Measurements from ENCODE around the gene ZNF827.
A peak's percentile ranks its signal among the peaks of the same experiment; 100 is the strongest.

ZNF827 gene

DNA sequence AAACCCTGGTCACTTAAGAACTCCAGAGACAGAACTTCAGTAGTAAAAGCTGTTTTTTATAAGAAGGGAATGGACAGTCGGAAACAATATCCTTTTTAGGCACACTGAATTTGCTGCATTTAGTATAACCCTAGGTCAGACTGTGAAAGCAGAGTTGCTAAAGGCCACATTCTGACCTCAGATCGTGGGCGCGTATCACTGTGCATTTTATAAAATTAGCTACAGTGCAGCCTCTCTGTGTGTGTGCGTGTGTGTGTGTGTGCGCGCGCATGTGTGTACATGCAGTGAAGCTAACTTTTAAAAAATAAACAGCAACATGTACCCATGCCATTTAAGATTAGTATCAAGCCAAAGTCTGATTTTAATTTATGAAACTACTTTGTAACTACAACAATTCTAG is 8.0 kb downstream of the ZNF827 start:
- ATAC-seq = no peak
- TF ChIP-seq ZNF8 (CRISPR knock-in tag; IDR thresholded peaks at IDR 0.05) = no peak
- TF ChIP-seq PPARA (CRISPR knock-in tag; IDR thresholded peaks at IDR 0.05; ENCODE audit: borderline replicate concordance) = no peak
- no peak for TF ChIP-seq ZNF70 (CRISPR knock-in tag; IDR thresholded peaks at IDR 0.05)
- no peak for TF ChIP-seq TCF4 (CRISPR knock-in tag; IDR thresholded peaks at IDR 0.05; ENCODE audit: borderline replicate concordance)
- TF ChIP-seq GLIS3 (CRISPR knock-in tag; IDR thresholded peaks at IDR 0.05) = no peak
- no peak for TF ChIP-seq SNAI2 (CRISPR knock-in tag; IDR thresholded peaks at IDR 0.05)
- TF ChIP-seq, protein P1, sequence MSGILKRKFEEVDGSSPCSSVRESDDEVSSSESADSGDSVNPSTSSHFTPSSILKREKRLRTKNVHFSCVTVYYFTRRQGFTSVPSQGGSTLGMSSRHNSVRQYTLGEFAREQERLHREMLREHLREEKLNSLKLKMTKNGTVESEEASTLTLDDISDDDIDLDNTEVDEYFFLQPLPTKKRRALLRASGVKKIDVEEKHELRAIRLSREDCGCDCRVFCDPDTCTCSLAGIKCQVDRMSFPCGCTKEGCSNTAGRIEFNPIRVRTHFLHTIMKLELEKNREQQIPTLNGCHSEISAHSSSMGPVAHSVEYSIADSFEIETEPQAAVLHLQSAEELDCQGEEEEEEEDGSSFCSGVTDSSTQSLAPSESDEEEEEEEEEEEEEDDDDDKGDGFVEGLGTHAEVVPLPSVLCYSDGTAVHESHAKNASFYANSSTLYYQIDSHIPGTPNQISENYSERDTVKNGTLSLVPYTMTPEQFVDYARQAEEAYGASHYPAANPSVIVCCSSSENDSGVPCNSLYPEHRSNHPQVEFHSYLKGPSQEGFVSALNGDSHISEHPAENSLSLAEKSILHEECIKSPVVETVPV (CRISPR knock-in tag; IDR thresholded peaks at IDR 0.05) = no peak
- TF ChIP-seq, protein P2, sequence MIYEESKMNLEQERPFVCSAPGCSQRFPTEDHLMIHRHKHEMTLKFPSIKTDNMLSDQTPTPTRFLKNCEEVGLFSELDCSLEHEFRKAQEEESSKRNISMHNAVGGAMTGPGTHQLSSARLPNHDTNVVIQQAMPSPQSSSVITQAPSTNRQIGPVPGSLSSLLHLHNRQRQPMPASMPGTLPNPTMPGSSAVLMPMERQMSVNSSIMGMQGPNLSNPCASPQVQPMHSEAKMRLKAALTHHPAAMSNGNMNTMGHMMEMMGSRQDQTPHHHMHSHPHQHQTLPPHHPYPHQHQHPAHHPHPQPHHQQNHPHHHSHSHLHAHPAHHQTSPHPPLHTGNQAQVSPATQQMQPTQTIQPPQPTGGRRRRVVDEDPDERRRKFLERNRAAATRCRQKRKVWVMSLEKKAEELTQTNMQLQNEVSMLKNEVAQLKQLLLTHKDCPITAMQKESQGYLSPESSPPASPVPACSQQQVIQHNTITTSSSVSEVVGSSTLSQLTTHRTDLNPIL (CRISPR knock-in tag; IDR thresholded peaks at IDR 0.05; ENCODE audit: low read depth) = no peak
- TF ChIP-seq CSDC2 (CRISPR knock-in tag; IDR thresholded peaks at IDR 0.05) = no peak
- no peak for TF ChIP-seq ZNF565 (CRISPR knock-in tag; conservative IDR thresholded peaks at IDR 0.05; ENCODE audit: low read depth)
- TF ChIP-seq ESRRG (CRISPR knock-in tag; IDR thresholded peaks at IDR 0.05) = no peak

DNA sequence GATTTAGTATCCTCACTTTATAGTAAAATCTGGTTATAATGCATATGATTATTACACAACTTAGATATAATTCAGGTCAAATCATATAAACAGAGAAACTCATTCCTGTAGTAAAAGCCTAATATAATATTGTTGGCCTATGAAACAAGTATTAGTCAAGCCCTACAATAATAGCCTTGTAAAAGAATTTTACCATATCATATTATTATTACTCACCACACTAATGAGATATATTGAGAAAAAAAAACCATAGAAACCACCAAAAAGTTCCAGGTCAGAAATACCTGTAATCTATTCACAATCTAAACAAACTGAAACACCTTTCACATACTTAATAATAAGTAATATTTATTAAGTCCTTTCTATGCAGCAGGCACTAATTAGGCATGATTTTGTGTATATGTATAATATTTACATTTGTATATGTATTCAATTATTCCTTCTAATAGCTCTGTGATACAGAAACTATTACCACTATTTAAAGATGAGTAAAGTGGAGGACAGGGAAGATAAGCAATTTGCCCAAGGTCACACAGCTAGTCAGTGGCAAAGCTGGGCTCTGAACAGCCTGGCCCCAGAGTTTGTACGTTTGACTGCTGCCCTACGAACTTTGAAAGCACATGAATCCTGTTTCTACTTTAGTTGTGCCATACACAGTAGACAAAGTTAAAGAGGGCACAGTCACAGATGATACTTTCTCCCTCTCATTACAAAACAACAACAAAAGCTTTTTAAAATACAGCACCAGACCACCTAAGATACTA is 9.0 kb downstream of the ZNF827 start:
- peak; percentile 9; the same call in 1 of the 3 replicates for ATAC-seq
- TF ChIP-seq ZNF565 (CRISPR knock-in tag; conservative IDR thresholded peaks at IDR 0.05; ENCODE audit: low read depth) = no peak
- no peak for TF ChIP-seq OSR1 (CRISPR knock-in tag; IDR thresholded peaks at IDR 0.05)
- TF ChIP-seq, protein P2 (CRISPR knock-in tag; IDR thresholded peaks at IDR 0.05; ENCODE audit: low read depth) = no peak
- no peak for TF ChIP-seq ZFP3 (CRISPR knock-in tag; IDR thresholded peaks at IDR 0.05)
- no peak for TF ChIP-seq ZFP30 (CRISPR knock-in tag; IDR thresholded peaks at IDR 0.05)
- no peak for TF ChIP-seq ARNTL (CRISPR knock-in tag; IDR thresholded peaks at IDR 0.05; ENCODE audit: borderline replicate concordance, low read depth)
- no peak for TF ChIP-seq SNAI2 (CRISPR knock-in tag; IDR thresholded peaks at IDR 0.05)
- no peak for TF ChIP-seq GLIS3 (CRISPR knock-in tag; IDR thresholded peaks at IDR 0.05)
- TF ChIP-seq TOX (CRISPR knock-in tag; IDR thresholded peaks at IDR 0.05; ENCODE audit: borderline replicate concordance) = no peak
- TF ChIP-seq BACH2 (CRISPR knock-in tag; IDR thresholded peaks at IDR 0.05; ENCODE audit: borderline replicate concordance) = no peak
- no peak for TF ChIP-seq RARB (CRISPR knock-in tag; IDR thresholded peaks at IDR 0.05)
- TF ChIP-seq TCF4 (CRISPR knock-in tag; IDR thresholded peaks at IDR 0.05; ENCODE audit: borderline replicate concordance) = no peak
- TF ChIP-seq, protein P3, sequence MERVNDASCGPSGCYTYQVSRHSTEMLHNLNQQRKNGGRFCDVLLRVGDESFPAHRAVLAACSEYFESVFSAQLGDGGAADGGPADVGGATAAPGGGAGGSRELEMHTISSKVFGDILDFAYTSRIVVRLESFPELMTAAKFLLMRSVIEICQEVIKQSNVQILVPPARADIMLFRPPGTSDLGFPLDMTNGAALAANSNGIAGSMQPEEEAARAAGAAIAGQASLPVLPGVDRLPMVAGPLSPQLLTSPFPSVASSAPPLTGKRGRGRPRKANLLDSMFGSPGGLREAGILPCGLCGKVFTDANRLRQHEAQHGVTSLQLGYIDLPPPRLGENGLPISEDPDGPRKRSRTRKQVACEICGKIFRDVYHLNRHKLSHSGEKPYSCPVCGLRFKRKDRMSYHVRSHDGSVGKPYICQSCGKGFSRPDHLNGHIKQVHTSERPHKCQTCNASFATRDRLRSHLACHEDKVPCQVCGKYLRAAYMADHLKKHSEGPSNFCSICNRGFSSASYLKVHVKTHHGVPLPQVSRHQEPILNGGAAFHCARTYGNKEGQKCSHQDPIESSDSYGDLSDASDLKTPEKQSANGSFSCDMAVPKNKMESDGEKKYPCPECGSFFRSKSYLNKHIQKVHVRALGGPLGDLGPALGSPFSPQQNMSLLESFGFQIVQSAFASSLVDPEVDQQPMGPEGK (CRISPR knock-in tag; IDR thresholded peaks at IDR 0.05; ENCODE audit: borderline replicate concordance) = no peak
- no peak for TF ChIP-seq ZC3H10 (CRISPR knock-in tag; IDR thresholded peaks at IDR 0.05)
- no peak for TF ChIP-seq ZNF8 (CRISPR knock-in tag; IDR thresholded peaks at IDR 0.05)

DNA sequence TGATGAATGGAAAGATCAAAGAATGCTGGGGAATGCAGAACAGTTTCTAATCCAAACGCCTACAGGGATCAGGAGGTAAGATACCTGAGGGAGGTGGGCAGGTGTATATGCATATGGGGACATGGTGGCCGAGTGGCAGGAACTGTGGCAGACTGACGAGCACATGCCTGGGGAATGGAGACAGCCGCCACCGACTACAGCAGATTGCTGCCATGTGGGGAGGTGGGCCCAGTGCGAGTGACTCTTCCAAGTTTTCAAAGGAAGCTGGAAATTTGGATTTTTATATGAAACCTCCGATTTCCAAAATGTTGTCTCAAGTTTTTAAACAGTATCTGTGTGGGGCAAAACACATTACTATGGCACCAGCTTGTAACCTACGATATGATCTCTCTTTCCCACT is 9.9 kb downstream of the ZNF827 start:
- no peak for ATAC-seq
- TF ChIP-seq, protein P1 (CRISPR knock-in tag; IDR thresholded peaks at IDR 0.05) = no peak
- TF ChIP-seq TCF4 (CRISPR knock-in tag; IDR thresholded peaks at IDR 0.05; ENCODE audit: borderline replicate concordance) = no peak
- no peak for TF ChIP-seq ARNTL (CRISPR knock-in tag; IDR thresholded peaks at IDR 0.05; ENCODE audit: borderline replicate concordance, low read depth)
- TF ChIP-seq ESRRG (CRISPR knock-in tag; IDR thresholded peaks at IDR 0.05) = no peak
- no peak for TF ChIP-seq ZNF8 (CRISPR knock-in tag; IDR thresholded peaks at IDR 0.05)
- TF ChIP-seq ISL1 (CRISPR knock-in tag; IDR thresholded peaks at IDR 0.05) = no peak
